GM18867 (cell line): ENCODE results near the gene VIL1.
A peak's percentile ranks its signal among the peaks of the same experiment; 100 is the strongest.

Experiments
- ATAC-seq: cut with Tn5 transposase; IDR thresholded peaks from one replicate; pipeline ENCODE4 v1.9.1; 2021; ENCODE audit warnings: mild to moderate bottlenecking, moderate library complexity; ENCODE audit not compliant: unreplicated experiment

The VIL1 gene

GRCh38 chr2:218394298-218395089, 24.4 kb upstream of the VIL1 start:
- no peak for ATAC-seq

- no peak for ATAC-seq
Measured at GRCh38 chr2:218395090-218395444, 23.9 kb upstream of the VIL1 start.

DNA sequence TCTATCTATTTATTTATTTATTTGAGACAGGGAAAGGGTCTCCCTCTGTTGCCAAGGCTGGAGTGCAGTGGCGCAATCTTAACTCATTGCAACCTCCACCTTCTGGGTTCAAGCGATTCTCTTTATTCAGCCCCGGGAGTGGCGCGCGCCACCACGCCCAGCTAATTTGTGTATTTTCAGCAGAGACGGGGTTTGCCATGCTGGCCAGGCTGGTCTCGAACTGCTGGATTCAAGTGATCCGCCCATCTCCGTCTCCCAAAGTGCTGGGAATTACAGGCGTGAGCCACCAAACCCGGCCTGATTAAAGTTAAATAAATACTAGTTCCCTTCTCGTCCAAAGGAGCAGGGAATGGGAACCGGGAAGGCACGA, 23.5 kb upstream of the VIL1 start:
- no peak for ATAC-seq

- ATAC-seq = peak; percentile 50
Measured at GRCh38 chr2:218395826-218396687, 22.9 kb upstream of the VIL1 start.

DNA sequence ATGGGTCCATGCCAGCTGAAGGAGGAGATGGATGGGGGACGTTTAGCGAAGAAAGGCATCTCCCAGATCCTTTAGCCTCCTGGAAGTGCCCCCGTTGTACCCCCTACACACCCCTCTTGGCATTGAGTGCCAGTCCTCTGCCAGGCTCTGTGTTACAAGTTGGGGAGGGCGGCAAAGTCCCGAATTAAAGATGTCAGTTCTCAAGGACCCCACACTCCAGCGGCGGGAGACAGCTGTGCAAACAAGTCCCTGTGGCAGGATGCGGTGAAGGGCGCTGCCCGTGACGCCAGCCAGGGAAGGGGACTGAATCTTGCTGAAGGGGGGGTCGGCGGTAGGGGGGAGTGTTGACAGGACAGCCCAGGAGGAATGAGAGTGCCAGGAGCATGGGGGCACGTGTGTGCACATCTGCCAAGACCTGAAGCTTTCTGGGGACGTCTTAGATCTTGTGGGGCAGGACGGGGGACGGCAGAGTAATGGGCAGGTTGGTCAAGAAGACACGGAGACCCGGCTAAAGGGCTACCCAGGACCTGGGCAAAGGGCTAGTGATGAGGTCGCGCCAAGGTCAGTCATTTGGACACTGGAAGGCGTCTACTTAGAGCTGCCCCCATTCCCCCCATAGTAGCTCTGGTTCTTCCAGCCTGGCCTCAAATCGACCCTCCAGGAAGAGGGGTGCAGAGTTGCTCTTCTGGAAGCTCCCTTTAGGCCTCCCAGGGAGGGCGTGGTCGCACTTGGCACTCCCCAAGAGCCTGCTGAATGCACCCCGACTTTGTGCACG, 22.0 kb upstream of the VIL1 start:
- ATAC-seq = no peak

DNA sequence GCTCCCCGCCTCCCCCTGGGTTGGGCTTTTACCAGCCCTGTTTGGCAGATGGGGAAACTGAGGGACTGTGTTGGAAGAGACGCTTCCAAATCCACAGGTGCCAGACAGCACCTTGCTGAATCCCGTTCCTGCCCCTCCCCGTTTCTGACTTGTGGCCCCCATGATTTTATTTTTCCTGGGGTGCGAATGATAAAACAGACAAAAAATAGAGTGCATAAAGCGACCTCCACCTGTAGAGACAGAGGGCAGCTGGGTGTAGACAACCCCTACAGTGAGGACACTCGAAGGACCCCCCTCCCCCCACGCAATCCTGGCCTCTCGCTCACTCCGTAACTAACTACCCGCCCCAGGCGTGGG, 21.5 kb upstream of the VIL1 start:
- no peak for ATAC-seq

DNA sequence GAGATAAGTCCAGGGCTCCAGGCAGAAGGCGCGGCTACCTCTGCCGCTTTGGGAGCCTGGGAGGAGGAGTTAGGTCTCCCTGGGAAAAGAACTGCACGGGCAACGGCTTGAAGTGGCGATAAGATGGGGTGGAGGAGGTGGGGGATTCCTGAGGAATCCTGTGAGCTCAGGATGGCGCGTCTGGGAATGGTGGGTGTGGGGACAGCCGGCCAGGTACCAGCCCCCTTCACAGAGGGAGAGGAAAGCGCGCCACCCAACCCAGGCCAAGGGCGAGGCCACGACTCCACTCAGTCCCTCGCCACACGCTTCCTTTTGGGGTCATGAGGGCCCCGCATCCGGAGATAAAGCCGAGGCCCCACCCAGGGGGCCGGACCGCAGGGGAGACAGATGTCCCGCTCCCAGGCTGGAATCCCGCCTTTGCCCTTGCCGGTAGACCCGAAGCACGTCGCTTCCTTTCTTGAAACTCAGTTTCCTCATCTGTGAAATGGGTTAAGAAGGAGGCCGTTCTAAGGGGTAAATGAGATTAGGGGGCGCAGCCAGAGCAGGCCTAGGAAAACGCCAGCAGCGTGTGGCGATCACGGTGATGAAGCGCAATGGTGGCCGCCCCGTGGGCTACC, 21.0 kb upstream of the VIL1 start:
- peak; percentile 14 for ATAC-seq

- ATAC-seq = peak; percentile 25
Measured at GRCh38 chr2:218398437-218399390, 20.2 kb upstream of the VIL1 start.

- ATAC-seq = peak; percentile 42
Measured at GRCh38 chr2:218399391-218400166, 19.3 kb upstream of the VIL1 start, which contains the start of gene CTDSP1. TSS of gene CTDSP1 (plus strand) at chr2:218399868. CDS start at chr2:218400091, 223 bp downstream.

DNA sequence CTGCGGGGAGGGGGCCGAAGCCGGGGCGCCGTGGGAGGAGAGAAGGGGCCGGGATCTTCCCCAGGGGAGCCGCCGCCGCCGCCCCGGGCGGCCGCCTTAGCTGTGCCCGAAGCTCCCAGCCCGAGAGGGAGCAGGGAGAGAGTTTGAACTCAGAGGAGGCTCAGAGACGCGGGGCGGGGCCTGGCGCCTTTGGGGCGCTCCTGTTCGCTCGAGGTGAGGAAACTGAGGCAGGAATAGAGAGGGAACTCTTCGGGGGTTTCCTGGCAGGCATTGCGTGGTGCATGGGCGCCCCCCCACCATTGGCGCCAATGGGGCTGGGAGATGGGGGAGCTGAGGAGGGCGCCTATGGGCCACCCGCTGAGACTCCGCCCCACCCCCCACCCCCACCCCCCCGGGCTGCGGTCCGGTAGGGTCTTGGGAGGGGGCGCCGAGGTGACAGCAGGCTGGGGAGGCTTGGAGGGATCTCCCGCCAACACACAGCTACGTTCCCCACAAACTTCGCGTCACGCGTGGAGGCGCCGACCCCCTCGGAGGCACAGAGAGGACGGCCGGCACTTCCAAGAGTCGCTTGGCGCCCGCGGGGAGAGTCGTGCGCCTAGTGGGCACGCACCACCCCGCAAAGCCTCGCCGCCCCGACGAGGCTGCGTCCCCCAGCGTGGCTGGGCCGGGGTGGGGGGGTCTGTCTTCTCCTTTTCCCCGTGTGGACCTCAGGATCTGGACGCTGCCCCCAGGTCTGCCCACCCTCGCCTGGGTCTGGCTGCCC, 18.6 kb upstream of the VIL1 start:
- no peak for ATAC-seq

DNA sequence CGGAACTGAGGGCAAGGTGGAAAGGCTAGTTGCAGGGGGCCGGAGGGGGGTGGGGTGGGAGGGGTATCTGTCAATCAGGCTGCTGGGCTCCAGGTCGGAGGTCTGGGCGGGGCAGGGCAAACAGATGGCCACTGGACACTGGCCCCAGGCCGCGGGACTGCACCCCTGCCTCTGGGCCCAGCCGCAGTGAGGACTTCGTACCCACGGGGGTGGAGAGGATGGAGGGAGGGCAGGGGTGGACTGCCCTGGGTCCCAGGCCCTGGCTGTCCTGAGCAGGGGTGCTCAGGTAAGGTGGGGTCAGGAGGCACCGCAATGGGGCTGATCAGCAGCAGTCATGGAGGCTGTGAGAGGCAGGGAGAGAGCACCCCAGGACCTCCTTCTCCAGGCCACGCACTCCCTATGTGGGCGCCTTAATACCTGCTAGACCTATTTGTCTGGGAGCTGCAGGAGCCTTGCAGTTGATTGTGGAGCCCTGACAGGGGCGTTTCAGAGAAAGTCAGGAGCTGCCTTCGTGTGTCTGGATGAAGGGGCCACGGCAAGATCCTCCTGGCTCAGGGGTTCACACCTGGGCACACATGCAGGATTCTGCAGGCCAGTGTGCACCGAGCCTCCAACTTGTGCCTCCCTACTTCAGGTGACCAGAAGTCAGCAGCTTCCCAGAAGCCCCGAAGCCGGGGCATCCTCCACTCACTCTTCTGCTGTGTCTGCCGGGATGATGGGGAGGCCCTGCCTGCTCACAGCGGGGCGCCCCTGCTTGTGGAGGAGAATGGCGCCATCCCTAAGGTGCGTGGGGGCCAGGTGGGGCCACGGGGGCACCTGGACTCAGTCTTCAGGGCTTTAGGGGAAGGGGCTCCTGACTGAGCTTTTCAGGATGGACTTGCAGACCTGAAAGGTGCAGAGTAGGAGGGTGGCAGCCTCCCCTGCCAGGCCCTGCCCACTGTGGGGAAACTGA, 17.7 kb upstream of the VIL1 start:
- no peak for ATAC-seq

- ATAC-seq = no peak
Measured at GRCh38 chr2:218401890-218402289, 17.0 kb upstream of the VIL1 start.

DNA sequence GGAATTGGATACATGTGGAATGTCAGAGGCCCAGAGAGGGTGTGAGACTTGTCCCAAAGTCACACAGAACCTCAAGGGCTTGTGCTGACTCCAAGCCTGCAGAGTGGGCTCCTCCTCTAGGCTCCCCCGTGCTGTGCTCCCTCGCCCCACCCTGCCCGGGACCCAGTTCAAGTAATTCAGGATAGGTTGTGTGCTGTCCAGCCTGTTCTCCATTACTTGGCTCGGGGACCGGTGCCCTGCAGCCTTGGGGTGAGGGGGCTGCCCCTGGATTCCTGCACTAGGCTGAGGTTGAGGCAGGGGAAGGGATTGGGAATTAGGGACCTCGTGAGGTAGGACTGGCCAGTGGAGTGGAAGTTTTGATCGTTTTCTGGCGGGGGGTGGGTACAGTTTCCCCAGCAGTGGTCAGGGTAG, 16.4 kb upstream of the VIL1 start:
- ATAC-seq = no peak

DNA sequence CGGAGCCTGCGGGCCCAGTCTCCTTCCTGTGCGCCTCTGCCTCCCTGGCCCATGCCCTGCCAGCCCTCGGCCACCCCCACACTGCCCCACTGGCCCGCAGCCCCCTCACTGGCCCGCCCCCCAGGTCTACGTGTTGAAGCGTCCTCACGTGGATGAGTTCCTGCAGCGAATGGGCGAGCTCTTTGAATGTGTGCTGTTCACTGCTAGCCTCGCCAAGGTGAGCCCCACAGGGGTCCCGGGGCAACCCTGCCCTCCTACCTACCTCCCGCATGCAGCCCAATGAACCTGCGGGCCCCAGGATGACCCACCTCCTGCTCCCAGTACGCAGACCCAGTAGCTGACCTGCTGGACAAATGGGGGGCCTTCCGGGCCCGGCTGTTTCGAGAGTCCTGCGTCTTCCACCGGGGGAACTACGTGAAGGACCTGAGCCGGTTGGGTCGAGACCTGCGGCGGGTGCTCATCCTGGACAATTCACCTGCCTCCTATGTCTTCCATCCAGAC, 16.0 kb upstream of the VIL1 start:
- no peak for ATAC-seq

GRCh38 chr2:218403810-218404209, 15.1 kb upstream of the VIL1 start:
- ATAC-seq = no peak

GRCh38 chr2:218404351-218405085, 14.4 kb upstream of the VIL1 start:
- ATAC-seq = no peak
